GM18499 (cell line): ENCODE measurements around the gene PPIF.

Experiments
- ATAC-seq: cut with Tn5 transposase; IDR thresholded peaks from one replicate; pipeline ENCODE4 v1.9.1; 2021; ENCODE audit warnings: moderate number of reproducible peaks; ENCODE audit not compliant: insufficient read depth, unreplicated experiment

The PPIF gene

DNA sequence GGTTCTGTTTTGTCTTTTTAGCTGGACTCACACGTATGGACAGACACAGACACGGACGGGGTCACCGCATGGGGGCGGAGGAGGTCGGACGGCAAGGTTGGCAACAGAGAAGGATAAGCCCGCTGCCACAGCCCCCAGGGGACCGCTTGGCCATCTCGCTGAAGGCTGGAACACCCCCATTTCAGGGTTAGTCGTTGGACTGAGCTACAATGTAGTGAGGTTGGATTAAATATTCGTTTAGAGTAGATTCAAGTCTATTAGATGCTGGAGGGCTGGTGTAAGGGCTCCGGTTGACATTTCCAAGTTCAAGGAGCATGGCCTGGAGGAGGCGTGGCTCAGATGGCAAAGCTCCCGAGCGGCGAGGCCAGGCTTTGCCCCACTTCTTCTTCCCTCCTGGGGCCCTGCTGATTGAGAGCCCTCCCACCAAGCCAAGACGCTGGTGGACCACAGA lies 35.2 kb downstream of the PPIF start:
- no peak for ATAC-seq

DNA sequence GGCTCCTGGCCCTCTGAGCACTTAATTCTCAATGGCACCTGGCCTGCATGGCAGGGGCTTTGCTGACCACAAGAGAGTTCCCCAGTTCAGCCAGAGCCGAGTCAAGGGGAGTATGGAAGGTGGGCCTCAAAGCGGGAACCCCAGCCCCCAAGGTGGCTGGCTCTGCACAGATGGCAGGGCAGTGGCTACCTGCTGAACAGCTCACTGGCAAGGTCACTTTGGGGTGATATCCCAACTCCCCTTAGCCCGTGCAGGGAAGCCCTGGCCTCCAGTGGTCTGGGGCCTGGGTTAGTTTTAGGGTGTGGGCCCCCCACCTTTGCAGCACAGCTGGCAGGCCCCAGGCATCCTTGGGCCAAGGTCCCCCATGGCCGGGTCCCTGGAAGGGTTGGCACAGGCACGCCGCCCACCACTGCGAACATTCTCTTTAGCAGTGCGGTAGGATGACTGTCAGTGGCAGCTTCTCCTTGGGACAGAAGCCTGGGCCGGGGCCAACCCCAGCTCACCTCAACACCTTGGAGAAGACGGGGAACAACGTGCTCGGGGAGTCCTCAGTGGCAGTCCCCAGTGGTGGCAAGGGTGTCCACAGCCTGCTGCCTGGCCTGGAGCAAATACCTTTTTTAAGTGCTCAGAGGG lies 36.8 kb downstream of the PPIF start:
- ATAC-seq, result no peak

DNA sequence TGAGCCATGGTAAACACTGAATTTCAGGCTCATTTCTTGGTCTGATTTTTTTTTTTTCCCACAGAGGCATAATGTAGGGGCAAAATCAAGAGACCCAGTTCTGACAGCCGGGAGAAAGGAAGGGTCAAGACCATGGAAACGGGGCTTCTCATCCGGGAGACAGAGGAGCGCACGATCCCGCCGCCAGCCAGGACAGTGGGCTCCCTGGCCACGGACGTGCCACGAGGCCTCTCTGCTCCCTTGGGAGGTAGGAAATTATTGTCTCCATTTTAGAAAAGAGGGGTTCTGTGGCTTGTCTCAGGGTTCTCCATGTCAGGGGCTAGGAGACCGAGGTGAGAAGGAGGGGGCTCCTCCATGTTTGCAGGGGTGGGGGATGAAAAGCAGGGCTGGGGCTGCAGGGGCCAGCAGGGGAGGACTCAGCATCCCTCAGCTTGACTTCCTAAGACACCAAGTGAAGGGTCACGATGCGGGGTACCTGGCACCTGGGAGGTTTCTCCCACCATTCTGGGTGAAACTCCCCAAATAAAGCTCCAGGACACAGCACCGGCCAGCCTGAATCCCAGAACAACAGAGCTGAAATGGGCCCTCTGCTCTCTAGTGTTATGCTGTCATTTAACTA lies 37.6 kb downstream of the PPIF start:
- no peak for ATAC-seq

DNA sequence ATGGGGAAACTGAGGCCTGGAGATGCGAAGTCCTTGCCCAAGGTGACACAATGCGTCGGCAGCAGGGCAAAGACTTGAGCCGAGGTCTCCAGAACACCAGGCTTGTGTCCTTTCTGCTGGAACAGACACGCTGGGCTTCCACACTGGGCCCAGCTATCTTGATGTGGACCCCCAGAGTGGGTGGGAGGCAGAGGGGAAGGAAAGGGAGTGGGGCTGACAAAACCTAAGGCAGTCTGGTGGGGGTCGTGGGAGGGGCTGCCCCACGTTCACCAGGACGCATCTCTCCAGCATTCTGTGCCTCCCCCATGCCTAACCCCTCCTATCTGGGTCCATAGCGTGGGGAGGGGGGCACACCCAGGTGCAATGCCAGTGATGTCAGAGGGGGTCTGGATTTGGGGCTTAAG lies 38.1 kb downstream of the PPIF start:
- ATAC-seq, result no peak

DNA sequence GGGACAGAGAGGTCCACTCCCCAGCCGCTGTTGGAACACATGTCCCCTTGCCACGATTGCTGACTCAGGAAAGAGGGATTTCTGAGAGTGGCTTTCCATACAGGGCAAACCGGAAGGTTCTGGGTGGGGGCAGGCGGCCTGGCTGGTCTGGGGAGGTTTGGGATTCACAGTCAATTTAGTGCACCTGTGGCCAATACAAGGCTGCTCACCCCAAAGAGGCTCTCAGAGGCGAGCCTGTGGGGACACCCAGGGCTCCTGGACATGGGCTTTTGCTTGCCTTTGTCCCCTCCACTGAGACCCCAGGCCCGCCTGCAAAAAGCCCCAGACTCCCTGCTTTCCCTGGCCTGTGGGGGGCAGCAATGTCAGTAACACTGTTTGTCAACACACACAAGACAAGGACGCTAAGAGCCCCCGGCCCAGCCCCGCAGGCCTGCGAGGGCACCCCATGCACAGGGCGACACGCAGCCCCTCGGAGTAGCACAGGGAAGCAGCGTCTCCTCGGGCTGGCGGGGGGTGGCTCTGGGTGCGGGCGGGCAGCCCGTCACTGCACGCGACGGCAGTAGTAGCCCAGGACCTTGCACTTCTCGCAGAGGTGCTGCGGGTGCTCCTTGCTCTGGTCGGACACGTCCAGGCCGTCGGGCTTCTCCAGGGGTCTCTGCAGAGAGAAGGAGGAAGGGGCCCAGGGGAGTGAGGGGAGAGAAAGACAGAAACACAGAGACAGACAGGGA lies 38.7 kb downstream of the PPIF start:
- ATAC-seq, result no peak

DNA sequence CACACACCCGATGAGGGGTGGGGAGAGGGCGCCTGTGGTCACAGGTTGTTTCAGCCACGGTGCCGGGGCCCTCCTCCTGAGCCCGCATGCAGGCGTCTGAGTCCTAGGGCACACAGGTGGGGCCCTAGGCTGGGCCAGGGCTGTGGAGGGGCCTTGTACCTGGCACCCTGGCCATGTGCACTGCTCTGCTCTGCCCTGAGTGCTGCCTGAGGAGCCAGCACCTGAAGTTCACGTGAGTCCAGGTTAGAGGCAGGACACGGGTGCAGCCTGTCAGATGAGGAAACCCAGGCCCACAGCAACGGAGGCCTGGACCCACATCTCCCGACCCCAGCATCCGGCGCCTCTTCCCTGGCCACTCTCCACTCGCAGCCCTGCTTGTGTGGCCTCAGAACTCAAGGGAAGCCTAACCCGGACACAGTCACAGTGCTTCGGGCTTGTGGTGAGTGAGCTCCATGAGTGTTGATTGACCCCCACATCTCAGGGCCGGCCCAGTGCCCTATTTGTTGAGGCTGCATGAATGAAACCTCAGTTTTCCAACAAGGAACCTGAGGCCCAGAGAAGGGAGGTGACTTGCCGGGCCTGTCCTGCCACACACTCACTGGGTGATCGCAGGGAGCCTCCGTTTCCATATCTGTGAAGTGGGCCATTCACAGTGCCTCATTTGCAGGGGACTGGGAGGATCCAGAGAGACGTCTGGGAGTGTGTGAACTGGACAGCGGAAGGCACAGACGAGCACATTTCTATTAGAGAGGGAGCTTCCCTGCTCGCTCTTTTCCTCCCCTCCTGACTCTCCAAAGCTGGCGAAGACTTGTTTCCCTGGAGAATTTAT lies 39.6 kb downstream of the PPIF start:
- no peak for ATAC-seq

DNA sequence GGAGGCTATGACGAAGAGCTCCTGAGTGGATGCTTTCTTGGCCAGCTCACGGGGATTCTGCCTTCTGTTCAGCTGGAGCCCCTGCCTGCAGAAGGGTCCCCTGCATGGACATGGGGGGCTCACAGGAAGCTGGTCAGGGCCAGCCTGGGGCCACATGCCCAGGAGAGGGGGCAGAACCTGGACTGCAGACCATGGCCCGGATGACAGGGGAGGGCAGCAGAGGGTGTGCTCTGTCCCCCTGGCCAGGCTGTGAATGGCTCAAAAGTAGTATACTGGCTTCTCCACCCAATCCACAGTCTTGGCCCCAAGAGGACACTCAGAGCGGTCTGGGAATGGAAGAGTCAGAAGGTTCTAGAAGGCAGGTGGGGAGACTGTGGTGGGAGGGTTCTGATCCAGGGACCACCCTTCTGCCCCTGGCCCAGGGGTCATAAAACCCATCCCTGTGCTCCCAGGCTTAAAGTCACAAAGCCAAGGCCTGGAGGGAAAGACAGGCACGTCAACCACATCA lies 40.3 kb downstream of the PPIF start:
- no peak for ATAC-seq

DNA sequence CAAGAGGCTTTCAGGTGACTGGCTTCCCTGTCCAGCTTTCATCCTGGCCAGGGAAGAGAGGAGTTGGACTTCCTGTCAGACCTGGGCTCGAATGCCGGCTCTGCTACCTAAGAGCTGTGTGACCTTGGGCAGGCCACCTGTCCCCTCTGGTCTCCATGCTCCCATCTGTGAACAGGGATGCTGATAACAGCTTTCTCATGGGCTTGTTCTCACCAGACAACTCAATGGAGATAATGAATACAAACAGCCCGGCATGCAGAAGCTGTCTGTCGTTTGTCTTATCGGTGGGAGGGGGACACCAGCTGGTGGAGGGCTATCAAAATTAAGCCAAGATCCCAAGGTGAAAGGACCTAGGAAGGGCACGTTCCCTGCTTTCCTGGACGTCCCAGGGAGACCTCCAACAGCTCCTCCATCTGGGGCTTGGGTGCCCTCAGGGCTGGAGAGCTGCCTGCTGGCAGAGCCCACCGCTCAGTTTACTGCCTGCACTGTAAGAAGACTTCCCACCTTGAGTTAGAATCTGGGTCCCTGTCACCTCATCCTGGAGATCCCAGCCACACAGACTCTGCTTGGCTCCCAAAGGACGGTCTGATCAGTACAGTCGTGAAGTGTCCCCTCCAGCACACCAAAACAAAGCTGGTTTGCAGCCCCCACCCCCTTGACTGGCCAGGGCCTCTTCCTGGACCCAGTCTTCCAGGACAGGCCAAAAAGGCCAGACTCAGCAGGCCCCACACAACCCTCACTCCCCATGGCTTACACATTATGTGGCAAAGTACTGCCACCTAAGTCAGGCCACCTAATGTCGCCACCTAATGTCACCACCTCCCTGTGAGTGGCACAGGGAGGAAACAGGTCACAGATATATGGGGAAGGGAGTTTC lies 40.9 kb downstream of the PPIF start:
- no peak for ATAC-seq

DNA sequence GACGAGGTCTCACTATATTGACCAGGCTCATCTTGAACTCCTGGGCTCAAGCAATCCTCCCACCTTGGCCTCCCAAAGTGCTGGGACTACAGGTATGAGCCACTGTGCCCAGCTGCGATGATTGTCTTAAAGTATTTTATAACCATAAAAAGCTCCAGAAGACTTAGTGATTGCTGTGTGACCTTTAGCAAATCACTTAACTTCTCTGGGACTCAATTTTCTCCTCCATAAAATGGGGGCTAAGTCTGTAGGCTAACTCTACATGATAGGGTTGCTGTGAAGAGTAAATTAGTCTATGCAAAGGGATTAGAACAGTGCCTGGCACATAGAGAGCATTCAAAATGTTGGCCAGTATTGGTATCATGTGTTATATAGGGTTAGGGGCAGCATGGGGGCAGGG lies 42.8 kb downstream of the PPIF start:
- no peak for ATAC-seq

DNA sequence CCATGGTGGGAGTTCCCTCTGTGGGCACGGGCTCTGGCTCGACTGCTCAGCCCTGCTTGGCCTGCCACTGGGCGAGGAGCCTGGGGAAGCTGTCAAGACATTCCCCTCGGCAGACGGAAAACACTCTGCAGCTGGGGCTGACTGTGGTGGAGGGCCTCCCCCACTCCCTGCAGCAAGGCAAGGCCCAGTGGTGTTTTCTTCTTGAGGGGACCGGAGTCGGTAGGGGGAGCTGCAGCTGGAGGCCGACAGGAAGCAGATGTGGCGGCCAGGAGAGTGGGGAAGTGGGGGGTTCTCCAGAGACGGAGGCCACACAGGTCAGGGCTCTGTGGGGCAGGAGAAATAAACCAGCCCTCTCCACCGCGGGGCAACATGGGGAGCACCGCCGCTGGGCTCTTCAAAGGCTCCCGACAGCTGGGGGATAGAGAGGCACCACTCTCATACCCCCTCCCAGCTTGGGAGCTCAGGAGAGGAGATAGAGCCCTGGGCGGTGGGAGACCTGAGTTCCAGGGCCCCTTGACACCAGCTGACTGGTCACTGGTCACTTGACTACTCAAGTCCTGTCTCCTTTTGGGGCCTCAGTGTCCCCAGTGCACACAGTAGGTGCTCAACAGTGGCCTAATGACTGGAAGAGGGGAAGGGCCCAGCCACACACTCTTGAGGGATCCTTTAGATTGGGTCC lies 43.4 kb downstream of the PPIF start:
- no peak for ATAC-seq

DNA sequence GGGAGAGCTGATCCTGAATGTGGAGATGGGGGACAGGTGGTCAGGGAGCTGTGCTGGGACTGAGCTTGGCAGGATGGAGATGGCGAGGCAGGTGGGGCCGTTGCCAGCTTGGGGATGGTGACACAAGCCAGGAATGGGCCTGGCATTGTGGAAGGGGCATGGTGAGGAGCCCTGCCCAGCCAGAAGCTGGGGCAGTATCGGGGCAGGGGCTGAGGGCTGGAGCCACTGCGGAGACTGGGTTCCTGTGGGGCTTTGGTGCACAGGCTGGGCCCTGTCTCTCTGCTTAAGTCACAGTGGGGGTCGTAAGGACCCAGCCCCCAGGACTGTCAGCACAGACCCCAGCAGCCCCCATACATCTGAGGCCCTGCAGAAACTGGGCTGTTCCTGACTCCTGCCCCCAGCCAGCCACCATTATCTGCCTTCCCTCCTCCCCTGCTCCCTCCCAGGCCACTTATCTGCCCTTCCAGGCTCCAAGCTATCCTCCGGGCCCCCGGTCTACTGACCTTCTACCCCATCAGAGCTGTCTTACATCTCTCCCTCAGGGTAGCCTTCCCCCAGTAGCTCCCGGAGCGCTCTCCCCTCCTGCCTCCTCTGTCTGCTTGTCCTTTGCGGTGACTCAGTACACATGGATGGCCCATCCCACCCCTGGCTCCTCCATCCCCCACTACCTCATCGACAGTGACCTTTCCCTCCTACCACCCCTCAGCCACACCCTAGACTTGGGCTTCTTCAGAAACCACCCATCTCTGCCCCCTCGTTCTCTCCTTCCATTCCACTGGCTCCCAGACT lies 44.2 kb downstream of the PPIF start:
- no peak for ATAC-seq

DNA sequence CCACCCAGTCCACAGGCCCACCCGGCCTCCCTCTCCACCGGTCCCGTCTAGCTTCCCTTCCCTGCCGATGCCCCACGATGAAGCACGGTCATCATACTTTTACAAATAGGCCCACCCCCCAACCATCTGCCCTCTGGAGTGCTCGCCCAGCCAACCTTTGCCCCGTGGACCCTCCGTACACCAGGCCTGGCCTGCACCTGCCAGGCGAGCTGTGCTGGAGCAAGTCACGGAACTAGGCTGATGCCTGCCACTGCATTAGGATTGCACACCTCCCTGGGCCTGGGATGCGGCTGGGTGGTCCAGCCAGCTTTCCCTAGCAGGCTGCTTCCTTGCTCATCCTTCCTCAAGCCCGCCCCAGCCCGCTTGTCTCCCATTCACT lies 44.7 kb downstream of the PPIF start:
- ATAC-seq, result no peak

DNA sequence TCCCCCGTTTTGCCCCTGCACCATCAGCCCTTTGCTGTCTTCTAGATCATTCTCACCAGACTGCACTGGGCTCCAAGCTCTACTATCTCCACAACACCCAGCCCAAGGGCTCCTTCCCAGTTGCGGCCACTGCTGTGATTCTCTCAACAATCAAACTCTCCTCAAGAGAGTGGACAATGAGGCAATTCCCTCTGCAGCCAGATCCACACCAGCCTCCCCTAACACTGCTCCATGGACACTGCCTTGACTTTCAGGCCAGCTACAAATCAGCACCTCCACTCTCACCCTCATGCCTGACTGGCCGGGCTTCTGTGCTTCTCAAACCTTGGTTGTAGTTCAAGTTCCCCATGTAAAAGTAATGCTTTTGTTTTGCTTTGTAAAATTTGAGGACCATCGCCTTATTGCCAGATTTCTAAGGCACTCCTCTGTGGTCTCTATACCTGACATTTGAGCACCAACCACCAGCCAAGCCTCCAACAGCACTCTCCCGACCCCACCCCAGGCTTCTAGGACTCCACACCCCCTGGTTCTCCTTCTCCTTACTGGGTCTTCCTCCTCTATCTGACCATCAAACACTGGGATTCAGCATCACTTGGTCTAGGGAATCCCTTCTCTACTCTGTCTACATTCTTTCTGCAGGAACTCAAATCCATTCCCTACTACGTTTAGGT lies 45.4 kb downstream of the PPIF start:
- no peak for ATAC-seq

DNA sequence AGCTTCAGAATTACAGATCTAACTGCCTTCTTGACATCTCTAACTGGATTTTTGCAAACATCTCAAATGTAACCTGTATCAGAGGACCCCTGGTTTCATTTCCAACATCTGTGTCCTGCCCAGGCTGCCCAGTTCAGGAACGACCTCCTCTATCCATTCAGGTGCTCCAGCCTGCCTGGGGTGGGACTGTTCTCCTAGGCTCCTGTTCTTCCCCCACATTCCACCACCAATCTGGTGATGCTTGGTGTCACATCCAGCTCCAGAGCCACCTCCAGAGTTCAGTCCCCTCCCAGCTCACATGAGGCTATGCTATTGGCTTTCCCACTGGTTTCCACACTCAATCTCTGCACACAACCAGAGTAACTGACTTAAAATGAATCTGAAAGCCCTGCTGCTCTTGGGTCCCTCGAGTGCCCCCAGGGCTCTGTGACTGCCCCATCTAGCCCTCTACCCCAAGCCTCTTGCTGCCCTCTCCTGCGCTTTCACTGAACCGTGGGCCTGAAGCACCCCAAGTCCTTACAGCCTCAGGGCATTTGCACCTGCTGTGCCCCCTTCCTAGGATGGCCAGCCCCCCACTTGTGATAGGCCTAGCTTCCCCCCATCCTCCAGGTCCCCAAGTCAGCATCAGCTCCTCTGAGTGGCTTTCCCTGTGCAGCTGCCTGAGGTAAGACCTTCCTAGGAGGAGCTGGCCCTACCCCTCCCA lies 46.1 kb downstream of the PPIF start:
- ATAC-seq, result no peak

DNA sequence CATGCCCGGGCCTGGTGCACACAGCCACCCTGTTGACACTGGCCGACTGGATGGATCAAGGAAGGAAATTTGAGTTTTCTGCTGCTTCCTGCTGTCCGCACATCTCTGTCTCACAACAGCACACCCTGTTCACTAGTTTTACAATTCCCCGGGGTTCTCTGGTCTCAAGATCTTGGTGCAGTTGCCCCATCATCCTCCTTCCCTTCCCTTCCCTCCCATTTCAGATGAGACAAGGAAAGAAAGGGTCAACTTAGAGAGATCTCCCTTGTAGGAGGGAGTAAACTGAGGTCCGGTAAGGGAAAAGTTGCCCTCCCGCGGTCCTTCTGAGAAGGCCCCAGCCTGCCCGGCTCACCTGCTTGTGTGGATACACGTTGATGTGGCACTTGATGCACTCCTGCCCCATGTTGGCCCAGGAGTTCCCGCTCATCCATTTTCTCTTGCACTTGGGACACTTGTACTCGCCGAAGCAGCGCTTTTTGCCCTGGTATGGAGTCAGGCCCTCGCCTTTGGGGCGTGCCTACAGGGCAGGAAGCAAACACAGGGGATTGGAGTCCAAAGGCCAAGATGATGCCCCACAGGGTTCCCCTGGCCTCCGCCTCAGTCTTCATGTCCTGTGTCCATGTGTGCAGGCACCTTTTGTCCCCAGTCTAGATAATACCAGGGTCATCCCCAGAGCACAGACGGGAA lies 46.8 kb downstream of the PPIF start:
- no peak for ATAC-seq

DNA sequence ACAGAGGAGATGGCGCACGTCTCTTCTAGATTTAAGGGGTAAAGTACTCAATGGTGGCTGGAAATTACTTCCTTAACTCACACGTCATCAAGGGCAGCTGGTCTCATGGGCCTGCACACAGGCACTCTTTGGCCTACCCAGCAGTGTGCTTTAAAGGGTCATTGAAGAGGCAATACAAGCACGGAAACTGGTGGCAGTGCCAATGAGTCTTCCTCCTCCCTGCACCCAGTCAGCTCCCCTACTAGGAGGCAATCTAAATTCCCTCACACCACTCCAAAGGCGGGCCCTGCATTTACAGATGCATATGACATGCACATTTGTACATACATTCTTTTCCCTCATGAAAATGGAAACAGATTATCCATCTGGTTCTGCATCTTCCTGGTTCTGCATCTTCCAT lies 47.4 kb downstream of the PPIF start:
- ATAC-seq, result no peak

DNA sequence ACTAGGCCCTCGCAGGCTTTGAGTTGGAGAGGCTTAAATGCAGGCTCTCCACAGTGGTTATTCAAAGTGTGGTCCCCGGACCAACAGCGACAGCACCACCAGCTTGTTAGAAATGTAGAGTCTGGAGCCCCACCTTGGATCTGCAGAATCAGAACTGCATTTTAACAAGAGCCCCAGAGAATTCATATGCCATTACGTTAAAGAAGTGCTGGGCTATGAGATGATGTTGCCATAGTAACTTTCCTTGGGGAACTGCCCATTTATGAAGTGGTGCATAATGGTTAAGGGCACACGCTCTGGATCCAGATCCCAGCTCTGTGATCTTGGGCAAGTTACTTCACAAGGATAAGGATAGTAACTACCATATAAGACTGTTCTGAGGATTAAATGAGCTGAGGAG lies 49.3 kb downstream of the PPIF start:
- no peak for ATAC-seq
